Measurements from ENCODE around the gene FUBP3.

The FUBP3 gene

GRCh38 chr9:130662099-130662969 is 83.0 kb downstream of the FUBP3 start:
- no peak for DNase-seq (ENCODE audit: low read depth)

GRCh38 chr9:130662970-130663257 is 83.5 kb downstream of the FUBP3 start:
- DNase-seq (ENCODE audit: low read depth), result no peak

GRCh38 chr9:130663258-130663976 is 84.0 kb downstream of the FUBP3 start:
- DNase-seq (ENCODE audit: low read depth), result no peak

- DNase-seq (ENCODE audit: low read depth), result no peak
Measured at GRCh38 chr9:130663977-130664250, 84.5 kb downstream of the FUBP3 start.

- DNase-seq (ENCODE audit: low read depth), result no peak
Measured at GRCh38 chr9:130664251-130665028, 85.1 kb downstream of the FUBP3 start, which contains the start of gene PRDM12. Gene PRDM12, plus strand, starts transcription at chr9:130664594. Its CDS starts 60 bp downstream, at chr9:130664654.

- no peak for DNase-seq (ENCODE audit: low read depth)
Measured at GRCh38 chr9:130665029-130665430, 85.7 kb downstream of the FUBP3 start.

GRCh38 chr9:130665431-130666392 is 86.3 kb downstream of the FUBP3 start:
- no peak for DNase-seq (ENCODE audit: low read depth)

GRCh38 chr9:130666393-130667119 is 87.2 kb downstream of the FUBP3 start:
- DNase-seq (ENCODE audit: low read depth), result no peak

GRCh38 chr9:130667120-130667435 is 87.7 kb downstream of the FUBP3 start:
- no peak for DNase-seq (ENCODE audit: low read depth)

GRCh38 chr9:130668196-130668595 is 88.8 kb downstream of the FUBP3 start:
- DNase-seq (ENCODE audit: low read depth), result no peak

- DNase-seq (ENCODE audit: low read depth), result no peak
Measured at GRCh38 chr9:130668659-130669058, 89.3 kb downstream of the FUBP3 start.

- DNase-seq (ENCODE audit: low read depth), result no peak
Measured at GRCh38 chr9:130669965-130670364, 90.6 kb downstream of the FUBP3 start.

- no peak for DNase-seq (ENCODE audit: low read depth)
Measured at GRCh38 chr9:130670644-130671043, 91.3 kb downstream of the FUBP3 start.

- no peak for DNase-seq (ENCODE audit: low read depth)
Measured at GRCh38 chr9:130672466-130672865, 93.1 kb downstream of the FUBP3 start.

GRCh38 chr9:130672933-130673615 is 93.7 kb downstream of the FUBP3 start:
- DNase-seq (ENCODE audit: low read depth), result no peak

- DNase-seq (ENCODE audit: low read depth), result no peak
Measured at GRCh38 chr9:130675396-130675795, 96.0 kb downstream of the FUBP3 start.

GRCh38 chr9:130677252-130677651 is 97.9 kb downstream of the FUBP3 start:
- no peak for DNase-seq (ENCODE audit: low read depth)

GRCh38 chr9:130680836-130681768 is 101.7 kb downstream of the FUBP3 start:
- no peak for DNase-seq (ENCODE audit: low read depth)

GRCh38 chr9:130681769-130682420 is 102.5 kb downstream of the FUBP3 start:
- no peak for DNase-seq (ENCODE audit: low read depth)

All from CMK (cell line).